ENCODE data around the gene SH3D19. TPM values are rescaled to one million over a fixed set of nuclear protein-coding genes. Genes with fewer than 3 reads are reported as not detected.
A peak's percentile ranks its signal among the peaks of the same experiment; 100 is the strongest.

The SH3D19 gene
- total and polyA plus RNA-seq, 2 experiments from 2014 or later: 16.2 to 18.3 TPM

- DNase-seq (ENCODE audit: low read depth in 1 of 2, low spot score in 1 of 2): no peak
These were observed 224.9 kb downstream of the SH3D19 start for GRCh38 chr4:151100531-151100930.

GRCh38 chr4:151099976-151100417 lies 225.4 kb downstream of the SH3D19 start:
- H3K4me1 ChIP-seq (ENCODE audit: low read depth): peaks cover 9% of the 10 kb centered on the region
- TF ChIP-seq, protein P1, sequence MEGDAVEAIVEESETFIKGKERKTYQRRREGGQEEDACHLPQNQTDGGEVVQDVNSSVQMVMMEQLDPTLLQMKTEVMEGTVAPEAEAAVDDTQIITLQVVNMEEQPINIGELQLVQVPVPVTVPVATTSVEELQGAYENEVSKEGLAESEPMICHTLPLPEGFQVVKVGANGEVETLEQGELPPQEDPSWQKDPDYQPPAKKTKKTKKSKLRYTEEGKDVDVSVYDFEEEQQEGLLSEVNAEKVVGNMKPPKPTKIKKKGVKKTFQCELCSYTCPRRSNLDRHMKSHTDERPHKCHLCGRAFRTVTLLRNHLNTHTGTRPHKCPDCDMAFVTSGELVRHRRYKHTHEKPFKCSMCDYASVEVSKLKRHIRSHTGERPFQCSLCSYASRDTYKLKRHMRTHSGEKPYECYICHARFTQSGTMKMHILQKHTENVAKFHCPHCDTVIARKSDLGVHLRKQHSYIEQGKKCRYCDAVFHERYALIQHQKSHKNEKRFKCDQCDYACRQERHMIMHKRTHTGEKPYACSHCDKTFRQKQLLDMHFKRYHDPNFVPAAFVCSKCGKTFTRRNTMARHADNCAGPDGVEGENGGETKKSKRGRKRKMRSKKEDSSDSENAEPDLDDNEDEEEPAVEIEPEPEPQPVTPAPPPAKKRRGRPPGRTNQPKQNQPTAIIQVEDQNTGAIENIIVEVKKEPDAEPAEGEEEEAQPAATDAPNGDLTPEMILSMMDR (IDR thresholded peaks at IDR 0.05; ENCODE audit: low read depth, low read length): no peak
- peak overlapping the region; percentile 95 for H3K27ac ChIP-seq
- H3K4me3 ChIP-seq: peak overlapping the region; percentile 84
- no peaks in the 10 kb centered on the region for H3K9me3 ChIP-seq (ENCODE audit: low read depth)
- H3K36me3 ChIP-seq: peaks cover 28% of the 10 kb centered on the region
- DNase-seq (ENCODE audit: low read depth in 1 of 2, low spot score in 1 of 2): peak in 1 of 2 donors; percentile 50
- H3K27me3 ChIP-seq: no peaks in the 10 kb centered on the region

More at GRCh38 chr4:151100531-151100930, 224.9 kb downstream of the SH3D19 start:
- Histone ChIP-seq H3K36me3 (peaks cover 34% of the 10 kb centered on the region), H3K4me1 (ENCODE audit: low read depth) (peaks cover 9% of the 10 kb centered on the region), H3K27me3 (no peaks in the 10 kb centered on the region), H3K27ac (peak overlapping the region; percentile 95), H3K9me3 (ENCODE audit: low read depth) (no peaks in the 10 kb centered on the region), H3K4me3 (peak overlapping the region; percentile 84)
- TF ChIP-seq, protein P1 (IDR thresholded peaks at IDR 0.05; ENCODE audit: low read depth, low read length): no peak

- no peaks in the 10 kb centered on the region for H3K27me3 ChIP-seq
- peak; percentile 98 to 99 for DNase-seq (ENCODE audit: low read depth in 1 of 2, low spot score in 1 of 2)
- H3K4me1 ChIP-seq (ENCODE audit: low read depth): peaks cover 9% of the 10 kb centered on the region
- TF ChIP-seq, protein P1 (IDR thresholded peaks at IDR 0.05; ENCODE audit: low read depth, low read length): peak; percentile 81
- H3K4me3 ChIP-seq: peak within 1 kb of the TSS; percentile 84
- H3K27ac ChIP-seq: peak within 1 kb of the TSS; percentile 95
- H3K36me3 ChIP-seq: peaks cover 24% of the 10 kb centered on the region
- no peaks in the 10 kb centered on the region for H3K9me3 ChIP-seq (ENCODE audit: low read depth)
These were observed 226.0 kb downstream of the SH3D19 start, which contains the start of gene RPS3A for GRCh38 chr4:151099229-151099975. TSS of gene RPS3A (plus strand) at chr4:151099628. CDS start at chr4:151099653, 25 bp downstream.

DNA sequence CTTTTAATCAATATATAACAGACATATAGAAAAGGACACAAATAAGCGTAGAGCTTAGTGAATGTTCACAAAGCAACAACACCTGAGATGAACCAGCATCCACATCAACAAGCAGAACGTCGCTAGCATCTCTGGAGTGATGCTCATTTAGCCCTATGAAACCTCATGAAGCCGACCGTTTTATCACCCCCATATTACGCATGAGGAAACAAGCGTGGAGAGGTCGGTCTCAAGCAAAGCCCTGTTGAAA lies 226.5 kb downstream of the SH3D19 start:
- no peak for DNase-seq (ENCODE audit: low read depth in 1 of 2, low spot score in 1 of 2)
- no peaks in the 10 kb centered on the region for H3K27me3 ChIP-seq
- TF ChIP-seq, protein P1 (IDR thresholded peaks at IDR 0.05; ENCODE audit: low read depth, low read length): no peak
- H3K4me3 ChIP-seq: peak overlapping the region; percentile 84
- no peaks in the 10 kb centered on the region for H3K9me3 ChIP-seq (ENCODE audit: low read depth)
- no peak overlapping the region for H3K27ac ChIP-seq
- H3K4me1 ChIP-seq (ENCODE audit: low read depth): peaks cover 9% of the 10 kb centered on the region
- peaks cover 22% of the 10 kb centered on the region for H3K36me3 ChIP-seq

DNA sequence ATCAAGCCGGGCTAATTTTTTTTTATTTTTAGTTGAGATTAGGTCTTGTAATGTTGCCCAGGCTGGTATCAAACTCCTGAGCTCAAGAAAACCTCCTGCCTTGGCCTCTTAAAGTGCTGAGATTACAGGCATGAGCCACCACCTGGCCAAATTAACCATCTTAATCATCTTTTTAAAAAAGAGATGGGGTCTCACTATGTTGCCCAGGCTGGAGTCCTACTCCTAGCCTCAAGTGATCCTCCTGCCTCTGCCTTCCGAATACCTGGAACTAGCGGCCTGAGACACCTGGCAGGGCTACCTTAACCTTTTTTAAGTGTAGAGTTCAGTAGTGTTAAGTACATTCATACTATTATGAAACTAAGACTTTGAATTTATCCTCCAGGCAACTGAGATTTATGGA lies 227.6 kb downstream of the SH3D19 start:
- TF ChIP-seq, protein P1 (IDR thresholded peaks at IDR 0.05; ENCODE audit: low read depth, low read length): no peak
- Histone ChIP-seq H3K27me3 (no peaks in the 10 kb centered on the region), H3K27ac (no peak overlapping the region)

More for the DNA sequence above, 227.6 kb downstream of the SH3D19 start:
- no peak overlapping the region for H3K4me3 ChIP-seq
- peaks cover 9% of the 10 kb centered on the region for H3K4me1 ChIP-seq (ENCODE audit: low read depth)
- peaks cover 10% of the 10 kb centered on the region for H3K36me3 ChIP-seq
- H3K9me3 ChIP-seq (ENCODE audit: low read depth): no peaks in the 10 kb centered on the region
- no peak for DNase-seq (ENCODE audit: low read depth in 1 of 2, low spot score in 1 of 2)

Data from cardiac muscle cell (in vitro differentiated cells and primary cell).